GM10248 (cell line): ENCODE measurements around the gene MRPL48.

Experiments used
- CTCF ChIA-PET: fragments of 300-600 bp; sonication (Branson Sonifier 250); formaldehyde crosslinking; extraction: SDS; loops from one replicate; lab custom pipeline; 2021; ENCODE audit warnings: antibody characterized with exemption; lab: Yijun Ruan, JAX
- POLR2A ChIA-PET: fragments of 350-650 bp; sonication (Branson Sonifier 250); formaldehyde crosslinking; extraction: SDS; loops from one replicate; lab custom pipeline; 2020; ENCODE audit warnings: antibody characterized with exemption; lab: Yijun Ruan, JAX
- DNase-seq: peaks from one replicate; pipeline ENCODE4 v3.0.0; 2012; ENCODE audit errors: extremely low spot score
- CTCF ChIP-seq: IDR thresholded peaks from 2 replicates; pipeline ENCODE4 v1.5.1; 2012; ENCODE audit warnings: mild to moderate bottlenecking, low read depth; ENCODE audit errors: extremely low read depth, missing control alignments, control extremely low read depth

The MRPL48 gene

DNA sequence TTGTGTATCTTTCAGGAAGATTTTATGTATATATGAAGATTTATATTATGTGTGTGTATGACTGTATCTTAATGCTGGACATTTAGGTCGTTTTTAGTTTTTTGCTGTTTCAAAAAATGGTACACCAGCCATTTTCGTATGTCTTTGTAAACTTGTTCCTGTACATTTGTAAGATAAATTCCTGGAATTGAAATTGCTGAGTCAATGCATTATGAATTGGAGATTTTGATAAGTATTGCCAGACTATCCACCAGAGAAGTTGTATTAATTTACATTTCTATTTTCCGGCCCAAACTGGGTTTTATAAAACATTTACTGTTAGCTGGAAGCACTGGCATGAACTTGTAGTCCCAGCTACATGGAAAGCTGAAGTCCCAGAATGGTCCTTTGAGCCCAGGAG, 24.6 kb downstream of the MRPL48 start:
- no peak for TF ChIP-seq CTCF
- DNase-seq = no peak
- ChIA-PET CTCF (no interaction called here), POLR2A (no interaction called here)

- no peak for TF ChIP-seq CTCF
- ChIA-PET POLR2A (no interaction called here), CTCF (interaction anchor here (1.5 kb wide), 1 partner anchor 15 kb away, joined by 4 read pairs; no protein-coding TSS in a partner anchor)
- no peak for DNase-seq
These were observed 27.1 kb downstream of the MRPL48 start for GRCh38 chr11:73814812-73815211.

DNA sequence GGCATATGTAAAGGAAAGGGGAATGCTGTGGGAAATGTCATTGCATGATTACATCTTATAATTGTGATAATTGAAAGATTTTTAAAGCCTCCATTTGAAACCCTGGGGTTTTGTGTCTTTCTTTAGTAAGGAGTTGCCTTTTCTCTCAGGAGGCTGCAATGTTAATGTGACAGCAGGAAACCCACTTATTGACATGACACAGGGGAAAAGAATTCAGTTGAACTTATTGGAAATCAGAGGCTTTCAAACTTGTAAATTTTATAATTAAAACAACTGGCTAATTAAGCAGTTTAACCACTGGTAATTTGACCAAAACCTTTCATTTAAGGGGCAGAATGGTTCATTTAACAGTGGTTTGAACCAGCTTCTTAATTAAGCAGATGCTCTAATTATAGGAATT, 31.2 kb downstream of the MRPL48 start:
- ChIA-PET POLR2A (no interaction called here), CTCF (no interaction called here)
- DNase-seq = no peak
- TF ChIP-seq CTCF = no peak

- ChIA-PET POLR2A (no interaction called here), CTCF (no interaction called here)
- TF ChIP-seq CTCF = no peak
- DNase-seq = no peak
These were observed 42.6 kb downstream of the MRPL48 start for GRCh38 chr11:73830261-73830660.

DNA sequence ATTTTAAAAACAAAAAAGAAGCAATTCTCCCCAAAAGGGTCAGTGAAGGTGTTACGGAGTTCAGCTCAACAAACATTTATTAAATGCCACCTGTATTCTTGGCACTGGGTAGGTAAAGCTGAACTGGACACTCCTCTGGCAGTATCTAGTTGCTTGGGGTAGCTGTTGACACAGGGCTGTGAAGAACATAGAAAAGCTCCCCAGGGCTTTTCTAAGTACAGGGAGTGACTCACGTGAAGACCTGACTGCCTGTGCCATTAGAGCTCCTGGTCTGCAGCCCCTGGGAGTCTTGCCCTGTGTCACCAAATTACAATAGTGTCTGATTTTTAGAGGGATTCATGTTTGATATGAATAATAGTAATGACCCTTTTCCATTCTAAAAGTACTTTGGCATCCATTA, 45.4 kb downstream of the MRPL48 start:
- no peak for DNase-seq
- ChIA-PET CTCF (interaction anchor here (0.7 to 1.8 kb wide), 4 partner anchors 10 to 207 kb away, joined by 3 to 5 read pairs (median 3); no protein-coding TSS in a partner anchor), POLR2A (no interaction called here)
- TF ChIP-seq CTCF = no peak

DNA sequence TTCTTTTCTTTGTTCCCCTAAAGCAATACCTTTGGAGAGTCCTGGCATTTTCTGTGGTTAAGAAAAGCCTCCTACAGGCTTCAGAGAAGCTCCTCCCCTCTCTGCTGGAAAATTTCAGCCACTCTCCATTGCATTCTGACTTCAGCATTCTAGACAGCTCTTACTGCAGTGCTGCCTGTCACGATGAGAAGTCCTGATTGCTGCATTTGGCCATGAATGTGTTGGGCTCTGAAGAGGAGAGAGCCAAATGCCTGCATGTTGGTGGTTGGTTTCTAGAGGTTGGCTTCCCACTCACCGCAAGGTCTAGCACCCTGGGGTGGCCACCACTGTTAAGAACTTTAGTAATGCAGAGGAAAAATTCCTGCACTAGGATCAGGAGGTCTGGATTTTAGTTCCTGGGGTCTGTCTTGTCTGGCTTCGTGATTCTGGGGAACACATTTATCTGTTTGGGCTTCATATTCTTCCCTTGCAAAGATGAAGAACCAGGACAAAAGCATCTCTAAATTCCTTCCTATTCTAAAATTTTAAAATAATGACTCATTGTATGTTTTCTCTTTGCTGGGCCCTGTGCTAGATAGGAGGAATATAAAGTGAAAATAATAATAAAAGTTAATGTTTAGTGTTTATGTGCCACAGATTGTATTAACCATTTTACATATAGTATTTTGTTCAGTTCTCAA, 50.9 kb downstream of the MRPL48 start:
- DNase-seq = no peak
- no peak for TF ChIP-seq CTCF
- ChIA-PET POLR2A (no interaction called here), CTCF (no interaction called here)
